Osteocyte (in vitro differentiated cells): ENCODE data around the gene SPEG. TPM values are rescaled to one million over a fixed set of nuclear protein-coding genes. Genes with fewer than 3 reads are reported as not detected.

Experiments
- DNase-seq: peaks from one replicate; pipeline ENCODE4 v3.0.0; 2021; ENCODE audit warnings: mixed read lengths; ENCODE audit not compliant: unreplicated experiment; ENCODE audit errors: extremely low spot score
- H3K27ac Mint-ChIP-seq: one replicate; pipeline ENCODE4 v1.8.0; 2021; ENCODE audit warnings: mild to moderate bottlenecking, mixed read lengths; ENCODE audit not compliant: unreplicated experiment
- H3K27me3 Mint-ChIP-seq: one replicate; pipeline ENCODE4 v1.8.0; 2021; ENCODE audit warnings: mixed read lengths; ENCODE audit not compliant: unreplicated experiment
- H3K36me3 Mint-ChIP-seq: one replicate; pipeline ENCODE4 v1.8.0; 2021; ENCODE audit warnings: mixed read lengths; ENCODE audit not compliant: unreplicated experiment
- H3K4me1 Mint-ChIP-seq: one replicate; pipeline ENCODE4 v1.8.0; 2021; ENCODE audit warnings: mixed read lengths; ENCODE audit not compliant: unreplicated experiment
- H3K4me3 Mint-ChIP-seq: one replicate; pipeline ENCODE4 v1.8.0; 2021; ENCODE audit warnings: mild to moderate bottlenecking, moderate library complexity, mixed read lengths; ENCODE audit not compliant: unreplicated experiment
- H3K9me3 Mint-ChIP-seq: one replicate; pipeline ENCODE4 v1.8.0; 2021; ENCODE audit warnings: mixed read lengths; ENCODE audit not compliant: unreplicated experiment
- CTCF ChIP-seq: fragments of 200-600 bp; sonication (generic); IDR thresholded peaks from 2 replicates; pipeline ENCODE4 v1.5.0; 2021; ENCODE audit warnings: antibody characterized with exemption, mild to moderate bottlenecking, moderate library complexity
- total RNA-seq: library from RNA; stranded (reverse); gene quantifications from 2 replicates; pipeline ENCODE4 v1.2.1, GENCODE V29; 2021

The SPEG gene
- total RNA-seq, 1 donor from 2014 or later, result 30.3 TPM

DNA sequence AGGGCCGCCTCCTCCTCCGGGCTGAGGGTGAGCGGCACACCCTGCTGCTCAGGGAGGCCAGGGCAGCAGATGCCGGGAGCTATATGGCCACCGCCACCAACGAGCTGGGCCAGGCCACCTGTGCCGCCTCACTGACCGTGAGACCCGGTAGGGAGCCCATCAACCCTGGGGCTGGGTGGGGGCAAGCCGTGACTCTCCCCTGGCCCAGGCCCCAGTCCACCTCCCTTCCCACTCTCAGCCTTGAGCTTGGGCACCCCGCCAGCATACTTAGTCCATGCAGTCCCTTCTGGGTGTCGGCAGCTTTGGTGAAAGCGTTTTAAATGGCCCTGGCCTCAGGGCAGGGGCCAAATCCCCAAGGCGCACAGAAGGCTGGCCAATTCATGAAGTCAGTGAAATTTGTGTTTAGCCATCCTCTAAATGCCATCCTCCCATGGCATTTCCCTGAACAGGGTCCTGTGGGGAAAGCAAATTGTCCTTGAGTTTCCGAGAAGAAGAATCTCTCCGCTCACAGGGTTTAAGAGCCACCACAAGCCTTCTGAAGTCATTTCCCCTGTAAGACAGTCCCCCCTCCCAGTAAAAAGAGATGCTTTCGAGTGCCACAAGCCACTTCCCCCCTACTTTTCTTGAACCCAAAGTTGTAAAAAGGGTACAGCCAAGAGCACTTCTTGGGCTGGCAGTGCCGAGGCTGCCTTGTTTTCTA is 17.2 kb downstream of the SPEG start:
- H3K9me3 Mint-ChIP-seq, result no peaks in the 10 kb centered on the region
- no peak for TF ChIP-seq CTCF
- peaks cover 27% of the 10 kb centered on the region for H3K4me1 Mint-ChIP-seq
- H3K36me3 Mint-ChIP-seq, result peaks cover 3% of the 10 kb centered on the region
- DNase-seq, result no peak
- peak overlapping the region; percentile 80 for H3K27ac Mint-ChIP-seq
- H3K4me3 Mint-ChIP-seq, result no peak overlapping the region
- no peaks in the 10 kb centered on the region for H3K27me3 Mint-ChIP-seq

- no peak for TF ChIP-seq CTCF
- Mint-ChIP-seq H3K27me3 (no peaks in the 10 kb centered on the region), H3K27ac (peak overlapping the region; percentile 80), H3K4me3 (no peak overlapping the region), H3K9me3 (no peaks in the 10 kb centered on the region), H3K36me3 (peaks cover 3% of the 10 kb centered on the region), H3K4me1 (peaks cover 27% of the 10 kb centered on the region)
- DNase-seq, result no peak
Measured at GRCh38 chr2:219452361-219453317, 18.0 kb downstream of the SPEG start.

- peaks cover 3% of the 10 kb centered on the region for H3K36me3 Mint-ChIP-seq
- H3K9me3 Mint-ChIP-seq, result no peaks in the 10 kb centered on the region
- DNase-seq, result no peak
- H3K27me3 Mint-ChIP-seq, result no peaks in the 10 kb centered on the region
- no peak overlapping the region for H3K4me3 Mint-ChIP-seq
- peak overlapping the region; percentile 80 for H3K27ac Mint-ChIP-seq
- no peak for TF ChIP-seq CTCF
- peaks cover 27% of the 10 kb centered on the region for H3K4me1 Mint-ChIP-seq
Measured at GRCh38 chr2:219453671-219454590, 19.3 kb downstream of the SPEG start.

DNA sequence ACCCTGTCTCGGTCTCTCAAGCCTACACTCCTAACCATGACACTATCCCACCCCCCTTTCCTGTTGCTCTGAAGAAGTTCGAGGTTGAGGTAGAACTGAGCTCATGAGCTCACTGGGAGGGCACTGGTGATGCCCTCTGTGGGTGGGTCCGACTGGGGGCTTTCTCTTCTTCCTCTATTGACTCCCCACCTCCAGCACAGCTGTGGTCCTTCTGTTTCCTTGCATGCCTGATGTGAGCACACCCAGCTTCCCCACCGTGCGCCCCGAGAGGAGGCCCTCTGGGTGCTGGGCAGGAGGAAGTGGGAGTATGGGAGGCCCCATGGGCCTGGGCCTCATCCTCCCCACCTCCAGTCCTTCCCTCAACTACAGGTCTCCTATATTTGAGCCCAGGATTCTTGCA is 20.9 kb downstream of the SPEG start:
- H3K4me1 Mint-ChIP-seq, result peaks cover 42% of the 10 kb centered on the region
- no peak overlapping the region for H3K27ac Mint-ChIP-seq
- TF ChIP-seq CTCF, result no peak
- H3K4me3 Mint-ChIP-seq, result no peak overlapping the region
- H3K36me3 Mint-ChIP-seq, result no peaks in the 10 kb centered on the region
- no peak for DNase-seq
- H3K27me3 Mint-ChIP-seq, result no peaks in the 10 kb centered on the region
- no peaks in the 10 kb centered on the region for H3K9me3 Mint-ChIP-seq
